GM19240 (cell line): ENCODE data around the gene LACC1.

Experiments used
- DNase-seq: peaks from one replicate; pipeline ENCODE4 v3.0.0; 2011; ENCODE audit warnings: low spot score; ENCODE audit not compliant: insufficient read length

Gene LACC1

DNA sequence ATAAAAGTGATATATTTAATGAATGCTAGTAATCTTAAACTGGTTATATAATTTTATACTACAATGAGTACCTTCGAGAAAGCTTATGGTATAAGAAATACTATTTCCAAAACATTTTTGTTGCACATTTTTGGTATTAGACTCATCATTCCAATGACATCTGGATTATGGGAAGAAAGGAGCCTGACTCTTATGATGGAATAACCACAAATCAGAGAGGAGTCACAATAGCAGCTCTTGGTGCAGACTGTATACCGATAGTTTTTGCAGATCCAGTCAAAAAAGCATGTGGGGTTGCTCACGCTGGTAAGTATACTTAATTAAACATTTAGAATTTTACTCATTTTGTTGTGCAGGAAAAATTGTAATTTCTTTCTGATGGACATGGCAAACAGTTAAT is 3.9 kb downstream of the LACC1 start:
- no peak for DNase-seq

DNA sequence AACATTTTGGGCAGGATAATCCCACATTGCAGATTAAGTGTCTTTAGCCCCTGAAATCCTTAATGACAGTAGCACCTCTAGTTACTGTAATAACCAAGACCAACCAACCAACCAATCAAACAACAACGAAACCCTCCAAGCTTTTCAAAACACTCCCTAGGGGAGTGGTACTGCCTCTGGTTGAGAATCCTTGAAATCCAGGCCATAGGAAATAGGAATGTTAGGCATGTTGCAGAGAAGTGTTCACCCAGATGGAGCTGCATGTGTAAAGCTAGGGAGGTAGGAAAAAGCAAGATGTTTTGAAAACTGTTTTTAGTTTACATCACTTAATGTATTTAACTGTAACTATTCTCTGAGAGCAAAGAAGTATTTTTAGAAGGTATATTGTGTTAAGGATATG is 4.5 kb downstream of the LACC1 start:
- DNase-seq = no peak

DNA sequence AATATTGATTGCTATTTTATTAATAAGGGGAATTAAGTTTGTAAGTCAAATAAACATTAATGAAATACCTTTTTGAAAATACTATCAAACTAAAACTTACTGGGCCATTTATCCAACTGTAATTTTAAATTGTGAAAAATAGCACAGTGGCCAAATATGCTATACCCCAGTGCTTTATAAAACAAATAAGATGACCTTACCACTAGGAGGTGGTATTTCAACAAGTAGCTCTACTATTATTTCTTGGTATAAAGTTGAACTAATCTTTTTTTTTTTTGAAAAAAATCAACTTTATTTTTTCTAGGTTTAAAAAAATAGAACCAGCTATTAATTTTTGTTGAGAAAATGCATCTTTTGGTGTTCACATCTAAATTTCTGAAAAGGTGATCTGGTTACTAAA is 14.7 kb downstream of the LACC1 start:
- DNase-seq = no peak

DNA sequence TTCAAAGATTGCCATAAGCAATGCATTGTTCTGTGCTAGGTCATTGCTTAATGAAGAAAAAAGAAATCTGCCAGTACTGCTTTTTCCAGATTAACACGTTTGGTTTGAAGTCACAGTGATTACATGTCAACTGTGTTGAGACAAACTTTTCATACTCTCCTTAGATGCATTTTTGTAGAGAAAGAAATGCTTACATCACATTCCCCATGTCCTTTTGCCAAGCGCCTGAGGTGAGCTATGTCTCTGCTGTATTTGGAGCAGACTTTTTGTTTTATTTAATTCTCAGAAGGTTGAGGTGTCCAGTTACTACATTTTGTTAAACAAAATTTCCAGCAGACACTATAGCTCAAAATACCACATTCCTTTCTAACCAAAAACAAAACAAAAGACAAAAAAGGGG is 16.2 kb downstream of the LACC1 start:
- DNase-seq = no peak

DNA sequence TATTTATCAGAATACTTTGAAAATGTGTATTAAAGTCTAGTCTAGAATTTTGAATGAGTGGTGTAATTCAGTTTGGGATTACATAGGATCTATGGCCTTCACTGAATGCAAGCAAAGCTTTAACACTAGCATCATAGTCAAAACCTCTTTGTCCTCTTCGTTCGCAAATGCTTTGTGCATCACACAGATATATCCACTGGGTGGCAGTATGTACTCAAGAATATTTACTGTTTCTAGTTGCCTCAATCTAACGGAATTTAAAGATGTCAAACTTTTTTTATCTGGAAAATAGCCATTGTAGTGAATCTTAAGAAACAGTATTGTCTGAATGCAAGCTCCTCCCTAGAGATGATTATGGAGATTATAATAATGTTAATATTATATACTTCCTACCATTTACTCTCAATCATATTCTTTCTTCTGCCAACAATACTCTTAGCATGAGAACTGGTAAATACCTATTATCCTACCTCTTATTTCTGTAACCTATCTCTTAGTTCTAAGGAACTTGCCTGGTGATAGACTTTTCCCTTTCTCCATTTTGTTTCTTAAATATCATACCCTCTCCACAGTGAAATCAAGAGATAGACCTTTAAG is 25.8 kb downstream of the LACC1 start:
- DNase-seq = no peak

DNA sequence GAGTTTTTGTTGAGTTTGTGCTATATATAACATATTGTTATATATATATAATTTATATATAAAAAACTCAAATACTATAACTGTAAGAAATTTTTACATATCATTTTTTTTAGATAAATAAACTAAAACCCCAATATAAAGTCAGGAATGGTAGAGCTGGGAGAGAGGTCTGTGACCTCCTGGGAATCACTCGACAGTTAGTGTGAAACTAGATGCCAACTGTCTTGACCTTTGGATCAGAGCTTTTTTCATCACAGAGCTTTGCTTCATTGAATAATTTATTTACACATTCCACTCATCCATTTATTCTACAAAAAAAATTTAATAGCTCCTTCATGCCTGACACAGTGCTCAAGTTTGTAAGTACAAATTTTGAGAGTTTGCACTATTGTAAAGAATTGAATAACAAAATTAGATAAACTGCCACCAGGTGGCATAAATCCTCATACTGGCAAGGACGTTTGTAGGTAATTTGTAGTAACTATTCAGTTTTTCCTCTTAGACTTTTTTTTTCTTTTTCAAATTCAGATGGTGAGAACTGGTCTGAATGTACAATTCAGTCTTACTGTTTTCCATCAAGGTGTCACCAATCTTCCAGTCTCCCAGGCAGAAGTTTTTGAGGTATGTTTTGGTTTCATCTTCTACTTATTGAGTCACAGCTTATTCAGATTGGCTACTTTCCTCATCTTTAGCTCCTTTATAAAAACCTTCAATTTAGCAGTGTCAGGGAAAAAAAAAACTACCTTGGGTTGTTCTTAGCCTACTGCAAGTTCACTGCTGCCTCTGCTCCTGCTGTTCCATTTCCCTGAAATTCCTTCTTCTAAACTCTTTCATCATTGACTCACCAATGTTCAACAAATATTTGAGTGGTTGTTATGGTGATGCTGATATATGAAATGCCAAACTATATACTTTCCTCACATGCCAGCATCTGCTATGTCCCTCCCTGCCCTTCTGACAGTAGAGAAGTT is 28.7 kb downstream of the LACC1 start:
- no peak for DNase-seq

DNA sequence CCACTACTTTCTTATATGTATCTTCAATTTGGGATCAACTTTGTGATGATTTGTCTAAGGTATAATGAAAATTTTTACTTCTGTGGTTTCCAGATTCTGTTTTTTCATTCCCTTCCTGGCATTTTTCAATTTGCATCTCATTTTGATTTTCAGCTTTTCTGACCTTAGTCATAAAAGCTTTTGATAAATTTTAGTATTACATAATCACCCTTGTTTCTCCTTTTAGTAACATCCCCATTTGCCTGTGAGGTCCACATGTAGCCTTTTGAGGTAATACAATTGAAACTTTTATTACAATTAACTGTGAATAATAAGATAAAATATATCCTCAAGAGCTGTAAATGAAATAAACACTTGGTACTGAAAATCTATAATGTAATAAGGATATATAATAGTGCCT is 31.2 kb downstream of the LACC1 start:
- no peak for DNase-seq

DNA sequence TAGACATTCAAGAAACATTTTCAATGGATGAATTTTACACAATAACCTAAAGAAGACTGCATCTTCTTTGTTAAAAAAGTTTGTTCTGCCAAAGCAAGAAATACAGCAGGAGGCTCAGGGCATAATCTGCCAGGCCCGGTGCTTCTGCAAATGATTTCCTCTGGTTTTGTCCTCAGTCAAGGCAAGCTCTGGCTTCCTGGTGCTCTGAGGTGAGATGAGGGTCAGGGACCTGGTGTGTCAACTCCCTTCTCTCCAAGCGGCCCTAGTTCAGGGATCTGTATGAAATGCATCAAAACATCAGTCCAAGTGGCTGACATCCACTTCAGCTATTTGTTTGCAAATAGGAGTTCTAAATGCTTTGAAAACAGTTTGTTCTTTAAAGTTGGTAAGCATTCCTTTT is 31.6 kb downstream of the LACC1 start:
- no peak for DNase-seq

DNA sequence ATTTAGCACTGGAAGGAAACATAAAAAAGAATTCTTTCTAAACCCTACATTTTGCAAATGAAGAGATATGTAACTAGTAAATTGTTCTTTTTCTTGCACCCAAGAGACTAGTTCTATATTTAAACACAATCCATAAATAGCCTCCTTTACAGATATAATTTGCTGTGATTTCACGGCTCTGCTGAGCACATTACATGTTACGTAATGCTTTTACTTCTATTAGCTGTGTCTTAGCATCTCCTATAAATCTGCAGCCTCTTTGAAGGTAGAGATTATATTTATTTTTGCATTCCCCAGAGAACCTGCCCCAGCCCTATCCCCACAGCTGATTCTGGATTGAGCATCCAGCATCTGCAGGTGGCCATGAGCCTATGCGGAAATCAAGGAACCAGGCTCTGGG is 32.2 kb downstream of the LACC1 start:
- no peak for DNase-seq

DNA sequence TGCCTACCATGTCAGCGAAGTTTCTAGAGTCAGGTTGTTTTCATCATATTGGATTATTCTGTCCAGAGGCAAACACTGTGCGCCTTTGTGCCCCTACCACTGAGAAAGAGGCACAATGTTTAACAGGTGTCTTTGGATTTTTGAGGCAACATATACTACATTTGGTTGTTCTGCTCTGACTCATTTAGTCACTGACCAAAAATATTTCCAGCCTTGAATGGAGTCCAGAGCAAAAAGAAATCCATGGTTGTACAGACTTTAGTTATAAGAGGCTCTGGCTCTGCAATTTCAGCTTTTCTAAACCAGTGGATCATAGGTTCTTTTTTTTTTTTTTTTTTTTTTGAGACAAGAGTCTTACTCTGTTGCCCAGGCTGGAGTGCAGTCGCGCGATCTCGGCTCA is 35.7 kb downstream of the LACC1 start:
- no peak for DNase-seq

DNA sequence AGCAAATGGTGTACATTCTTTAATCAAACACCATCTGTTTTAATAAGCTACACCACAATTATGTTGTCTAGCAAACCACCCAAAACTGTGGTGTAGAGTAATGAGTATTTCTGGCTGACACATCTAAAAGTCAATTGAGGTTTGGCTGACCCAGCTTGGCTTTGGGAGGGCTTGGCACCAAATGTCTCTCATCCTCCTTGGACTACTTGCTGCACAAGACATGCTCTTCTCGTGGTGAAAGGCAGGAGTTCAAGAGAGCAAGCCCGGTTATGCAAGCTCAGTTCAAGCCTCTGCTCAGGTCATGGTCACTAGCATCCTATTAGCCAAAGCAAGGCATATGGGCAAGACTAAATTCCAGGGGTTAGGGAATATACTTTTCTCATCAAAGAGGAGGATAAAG is 37.1 kb downstream of the LACC1 start:
- DNase-seq = no peak

DNA sequence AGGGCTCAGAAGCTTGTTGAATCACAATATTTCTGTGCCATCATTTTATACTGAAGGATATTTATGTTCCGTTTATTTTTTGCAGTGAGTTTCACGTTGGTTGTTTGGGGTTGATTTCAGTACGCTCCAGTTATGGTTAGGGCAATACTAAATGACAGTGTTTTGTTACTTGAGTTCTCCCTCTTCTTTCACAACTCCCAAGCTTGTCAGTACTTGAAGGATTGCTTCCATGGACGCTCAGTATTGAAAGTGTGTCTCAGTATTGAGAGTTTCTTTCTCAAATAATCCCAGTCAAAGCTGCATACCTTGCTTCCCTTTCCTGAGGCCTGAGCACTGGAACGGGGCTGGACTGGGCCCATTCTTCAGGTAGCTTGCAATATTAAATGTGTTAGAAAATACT is 38.9 kb downstream of the LACC1 start:
- DNase-seq = no peak

DNA sequence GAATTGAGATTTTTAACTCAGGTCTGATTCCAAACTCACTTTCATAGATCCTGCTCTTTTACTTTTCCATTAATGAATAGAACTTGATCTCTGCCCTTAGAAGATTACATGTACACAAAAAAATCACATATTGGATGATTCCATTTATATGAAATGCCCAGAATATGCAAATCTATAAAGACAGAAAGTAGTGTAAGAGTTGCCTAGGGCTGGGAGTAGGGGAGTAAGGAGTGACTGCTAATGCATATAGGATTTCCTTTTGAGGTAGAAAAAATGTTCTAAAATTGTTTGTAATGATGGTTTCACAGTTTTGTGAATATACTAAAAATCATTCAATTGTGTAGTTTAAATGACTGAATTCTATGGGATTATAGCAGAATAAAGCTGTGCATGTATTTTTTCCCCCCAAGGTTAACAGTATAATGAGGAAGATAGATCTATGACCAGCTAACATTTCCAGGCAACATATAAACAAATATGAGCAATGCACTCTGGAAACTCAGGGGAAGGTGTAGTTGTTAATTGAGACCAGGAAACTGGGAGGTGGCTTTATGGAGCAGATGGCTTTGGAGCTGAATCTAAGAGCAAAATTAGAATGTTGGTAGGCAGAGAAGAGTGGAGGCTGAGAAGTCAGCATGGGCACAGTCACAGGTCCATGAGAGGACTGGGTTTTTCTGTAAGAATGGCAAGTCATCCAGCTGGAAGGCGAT is 41.4 kb downstream of the LACC1 start:
- DNase-seq = no peak

DNA sequence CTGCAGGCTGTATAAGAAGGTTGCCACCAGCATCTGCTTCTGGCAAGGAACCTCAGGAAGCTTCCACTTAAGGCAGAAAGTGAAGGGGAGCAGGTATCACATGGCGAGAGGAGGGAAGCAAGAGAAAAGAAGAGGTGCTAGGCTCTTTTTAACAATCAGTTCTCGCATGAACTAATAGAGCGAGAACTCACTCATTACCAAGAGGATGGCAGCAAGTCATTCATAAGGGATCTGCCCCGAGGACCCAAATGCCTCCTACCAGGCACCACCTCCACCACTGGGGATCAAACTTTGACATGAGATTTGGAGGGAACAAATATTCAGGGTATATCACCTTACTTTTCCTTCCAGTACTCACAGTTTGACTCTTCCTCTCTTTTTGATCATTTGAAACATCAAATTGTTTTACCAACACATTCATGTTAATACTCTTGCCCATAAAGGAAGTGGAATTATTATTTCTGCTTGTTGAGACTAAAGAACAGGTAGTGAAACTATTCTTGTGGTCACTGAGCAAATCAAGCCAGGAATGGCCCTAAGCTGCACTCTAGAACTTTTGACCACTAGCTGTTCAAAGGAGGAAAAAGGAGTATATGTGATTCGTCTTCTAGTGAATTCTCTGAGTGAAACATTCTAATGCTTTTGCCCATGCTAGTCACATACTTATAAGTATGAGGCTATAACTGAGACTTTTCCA is 45.0 kb downstream of the LACC1 start:
- DNase-seq = peak; percentile 5

DNA sequence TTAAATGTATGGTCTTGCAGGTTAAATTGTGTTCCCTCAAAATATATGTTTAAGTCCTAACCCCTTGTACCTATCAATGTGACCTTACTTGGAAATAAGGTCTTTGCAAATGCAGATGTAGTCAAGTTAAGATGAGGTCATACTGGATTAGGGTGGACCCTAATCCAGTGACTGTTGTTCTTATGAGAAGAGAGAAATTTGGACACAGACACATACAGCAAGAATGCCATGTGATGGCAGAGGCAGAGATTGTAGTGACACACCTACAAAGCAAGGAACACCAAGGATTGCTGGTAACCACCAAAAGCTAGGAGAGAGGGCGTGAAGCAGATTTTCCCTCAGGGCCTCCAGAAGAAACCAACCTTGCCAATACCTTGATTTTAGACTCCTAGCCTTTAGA is 50.2 kb downstream of the LACC1 start:
- DNase-seq = no peak

DNA sequence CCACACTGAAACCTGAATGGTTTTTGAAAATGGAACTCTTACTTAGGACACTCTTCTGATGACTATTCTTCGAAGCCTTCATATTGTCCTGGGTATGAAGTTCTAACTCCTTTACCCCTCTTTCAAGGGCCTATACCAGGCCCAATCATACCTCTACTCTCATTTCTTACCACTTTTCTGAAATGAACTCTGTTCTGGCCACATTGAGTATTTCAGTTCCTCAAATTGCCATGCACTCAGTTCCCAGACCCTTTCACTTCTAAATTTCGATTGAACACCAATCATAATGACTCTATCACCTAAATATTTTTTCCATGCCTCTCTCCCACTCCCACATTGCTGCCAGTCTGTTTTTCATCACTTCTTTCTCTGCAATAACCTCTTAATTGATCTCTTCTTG is 53.7 kb downstream of the LACC1 start:
- peak; percentile 36 for DNase-seq

DNA sequence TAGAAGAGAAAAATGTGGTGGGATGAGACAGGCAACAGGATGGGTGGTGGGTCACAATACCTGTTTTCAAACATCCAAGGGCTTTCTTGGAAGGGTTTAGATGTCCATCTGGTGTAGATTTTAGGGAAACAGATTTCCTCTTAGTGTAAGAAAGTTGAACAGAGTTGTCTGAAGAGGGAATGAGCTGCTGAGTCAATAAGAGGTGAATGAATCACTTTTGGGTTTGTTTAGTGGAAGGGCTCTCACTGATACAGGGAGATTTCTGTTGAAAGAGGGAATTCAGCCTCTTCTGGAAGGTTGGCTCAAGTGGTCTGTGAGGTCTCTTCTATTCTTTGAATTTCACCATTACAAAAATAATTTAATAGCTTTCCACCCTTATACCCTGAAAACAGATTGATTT is 54.6 kb downstream of the LACC1 start:
- no peak for DNase-seq

DNA sequence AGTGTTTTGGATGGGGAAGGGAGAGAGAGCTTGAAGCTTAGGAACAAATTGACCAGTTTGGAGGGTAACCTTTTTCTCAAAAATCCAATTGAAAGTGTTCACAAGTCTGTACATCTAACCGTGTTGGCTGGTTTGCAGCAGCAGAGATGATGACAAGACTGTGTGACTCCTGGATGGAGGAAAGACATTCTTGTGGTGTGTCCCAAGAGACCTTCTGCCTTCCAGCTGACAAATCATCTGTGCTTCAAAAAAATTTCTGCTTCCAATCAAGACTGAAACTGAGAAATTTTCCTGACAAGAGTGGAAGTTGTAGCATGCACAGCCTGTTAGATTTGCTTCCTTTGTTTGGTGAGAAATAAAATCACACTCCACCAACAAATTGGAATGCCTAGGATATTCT is 56.2 kb downstream of the LACC1 start:
- DNase-seq = no peak

DNA sequence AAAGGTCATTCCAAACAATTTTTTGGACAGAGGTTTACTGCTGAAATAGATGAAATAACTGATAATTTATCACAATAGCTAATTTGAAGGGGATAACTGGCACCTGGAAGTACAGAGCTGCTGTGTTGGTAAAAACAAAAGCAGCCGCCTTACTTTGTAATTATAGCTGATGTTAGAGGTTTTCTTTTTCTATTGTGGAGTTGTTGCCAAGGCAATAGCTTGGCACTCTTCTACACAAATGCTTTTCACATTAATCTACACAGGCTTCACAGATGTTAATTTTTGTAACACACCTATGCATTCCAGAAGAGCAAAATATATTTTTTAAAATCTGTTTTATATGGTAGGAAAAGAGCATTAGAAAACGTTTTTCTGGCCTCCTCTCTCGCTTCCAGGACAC is 56.9 kb downstream of the LACC1 start:
- no peak for DNase-seq

DNA sequence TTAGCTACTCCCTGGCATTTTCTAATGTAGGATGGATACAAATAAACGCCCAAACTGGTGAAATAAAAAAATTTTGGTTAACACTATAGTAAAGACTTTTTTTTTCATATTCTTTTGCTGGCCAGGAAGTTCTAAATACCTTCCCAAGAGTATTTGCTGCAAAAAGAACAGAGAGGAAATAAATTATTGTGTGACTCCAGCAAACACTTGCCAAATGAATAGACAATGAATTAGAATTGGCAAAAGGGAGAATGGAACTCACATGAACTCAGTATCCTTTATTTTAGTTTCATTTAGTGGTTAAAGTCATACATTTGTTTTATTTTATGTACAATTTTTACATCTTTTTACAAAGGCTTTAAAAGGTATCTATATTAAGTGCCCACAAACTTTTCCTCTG is 58.1 kb downstream of the LACC1 start:
- no peak for DNase-seq

DNA sequence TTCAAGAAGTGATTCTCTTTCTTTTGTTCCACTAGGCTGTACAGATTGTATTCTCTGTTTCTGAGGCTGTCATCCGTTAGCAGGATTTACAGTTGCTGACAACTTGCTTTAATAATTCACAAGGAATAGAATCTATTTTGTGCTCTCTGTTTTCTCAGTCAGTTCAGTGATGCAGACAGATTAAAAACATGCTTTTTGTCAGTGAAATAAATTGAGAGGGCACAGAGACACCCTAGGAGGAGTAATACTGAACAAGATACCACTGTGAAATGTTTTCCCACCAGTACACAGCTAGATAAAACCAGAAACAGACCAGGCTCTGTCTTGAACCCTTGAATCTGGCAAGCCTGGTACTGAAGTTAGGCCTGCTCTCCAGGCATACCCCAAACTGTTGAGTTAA is 58.7 kb downstream of the LACC1 start:
- DNase-seq = no peak

DNA sequence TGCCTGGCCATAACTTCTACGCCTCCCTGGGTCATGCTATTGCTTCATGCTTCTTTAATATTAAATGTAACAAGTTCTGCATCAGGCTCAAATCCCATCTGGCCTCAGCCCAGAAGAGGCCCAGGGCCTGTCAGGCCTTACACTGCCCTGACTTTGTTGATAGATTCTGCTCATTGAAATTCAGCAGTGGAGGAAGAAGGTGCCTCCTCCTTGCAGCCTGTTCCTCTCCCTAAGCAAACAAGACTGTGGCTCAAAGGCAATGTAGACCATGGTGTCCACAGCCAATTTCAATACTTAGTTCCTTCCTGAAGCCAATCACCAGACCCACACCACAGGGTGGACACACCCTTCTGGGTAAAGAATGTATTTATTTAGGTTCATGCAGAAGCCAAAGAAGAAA is 59.4 kb downstream of the LACC1 start:
- DNase-seq = no peak
